ENCODE data around the gene ADGRL3.
"Not testable (repeated sequence)": the region's sequence is repeated elsewhere in the genome, so short reads cannot be mapped to it uniquely, and the experiment has no call there.

ADGRL3 gene

DNA sequence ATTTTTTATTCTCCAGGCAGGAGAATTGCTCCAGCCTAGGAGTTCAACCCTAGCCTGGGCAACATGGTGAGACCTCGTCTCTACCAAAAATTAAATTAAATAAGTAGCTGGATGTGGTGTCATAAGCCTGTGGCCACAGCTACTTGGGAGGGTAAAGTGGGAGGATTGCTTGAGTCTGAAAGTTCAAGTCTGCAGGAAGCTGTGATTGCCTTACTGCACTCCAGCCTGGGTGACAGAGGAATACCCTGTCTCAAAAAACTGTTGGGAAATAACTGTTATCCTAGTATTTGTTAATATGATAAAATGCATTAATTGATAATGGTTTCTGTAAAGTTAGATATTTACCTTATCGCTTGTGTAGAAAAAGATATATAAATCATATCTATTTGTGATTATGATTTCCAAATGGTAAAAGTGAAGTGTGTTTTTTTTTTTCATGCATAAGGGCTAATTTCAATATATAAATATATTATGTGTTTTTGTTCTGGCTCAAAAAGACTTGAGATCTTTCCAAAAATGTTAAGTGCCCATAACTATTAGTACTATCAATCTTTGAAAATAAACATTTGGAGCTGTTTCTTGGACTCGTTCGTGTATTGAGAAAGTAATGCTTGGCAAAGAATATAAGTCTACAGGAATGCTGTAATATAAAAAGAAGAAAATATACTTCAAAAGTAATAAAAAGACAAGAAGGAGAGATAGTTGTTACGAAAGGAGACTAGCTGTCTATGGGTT lies 396.6 kb downstream of the ADGRL3 start:
- DNase-seq (ENCODE audit: low read depth in 1 of 2, low spot score in 1 of 2): no peak

DNA sequence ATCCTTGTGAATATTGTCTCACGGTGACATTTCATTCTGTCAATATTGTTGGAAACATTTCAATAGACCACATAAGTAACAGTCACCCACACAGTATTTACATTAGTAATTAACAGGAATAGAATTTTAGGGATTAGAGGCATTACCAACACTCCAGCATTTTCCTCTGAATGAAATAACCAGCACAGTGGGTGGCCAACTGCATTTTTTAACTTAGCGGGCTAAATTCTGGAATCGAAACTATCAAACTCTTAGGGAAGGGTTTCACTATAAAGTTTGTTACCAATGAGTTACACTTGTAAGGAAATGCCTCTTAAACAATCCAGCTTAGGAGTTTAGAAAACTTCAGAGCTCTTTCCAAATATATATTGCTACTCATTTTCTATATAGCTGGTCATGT lies 403.0 kb downstream of the ADGRL3 start:
- DNase-seq (ENCODE audit: low read depth in 1 of 2, low spot score in 1 of 2): no peak

DNA sequence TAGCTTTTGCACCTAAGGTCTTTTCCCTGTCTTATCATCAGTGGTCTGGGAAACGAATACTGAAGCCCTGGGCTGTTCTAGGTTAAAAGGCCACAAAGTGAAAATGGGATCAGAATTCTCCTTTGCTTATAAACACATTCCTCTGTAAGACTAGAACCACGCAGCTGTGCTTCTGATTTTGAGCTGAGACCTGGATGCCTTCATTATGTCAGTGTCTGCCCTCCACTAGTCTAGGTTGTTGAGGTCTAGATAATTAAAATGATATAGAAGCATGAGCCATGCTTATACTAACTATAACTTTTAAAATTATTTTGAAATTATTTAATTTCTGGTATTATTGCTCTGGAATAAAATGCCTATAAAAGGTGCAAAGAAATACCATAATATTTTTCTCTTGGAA lies 403.9 kb downstream of the ADGRL3 start:
- no peak for DNase-seq (ENCODE audit: low read depth in 1 of 2, low spot score in 1 of 2)

DNA sequence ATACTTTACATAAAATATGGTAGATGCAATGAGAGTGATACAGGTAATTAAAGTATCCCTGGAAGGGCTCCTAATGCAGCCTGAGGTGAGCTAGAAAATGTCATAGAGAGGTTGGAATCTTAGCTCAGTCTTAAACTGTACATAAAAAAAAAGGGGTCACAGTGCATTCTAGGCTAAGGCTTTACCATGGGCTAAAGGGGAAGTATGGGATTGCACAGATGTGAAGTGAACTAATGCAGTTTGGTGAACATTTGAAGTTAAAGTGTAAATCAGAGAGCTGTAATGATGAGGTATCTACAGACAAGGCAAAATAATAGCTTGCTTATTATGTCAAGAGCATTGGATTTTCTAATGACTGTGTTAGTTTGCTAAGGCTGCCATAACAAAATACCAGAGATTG lies 405.9 kb downstream of the ADGRL3 start:
- no peak for DNase-seq (ENCODE audit: low read depth in 1 of 2, low spot score in 1 of 2)

DNA sequence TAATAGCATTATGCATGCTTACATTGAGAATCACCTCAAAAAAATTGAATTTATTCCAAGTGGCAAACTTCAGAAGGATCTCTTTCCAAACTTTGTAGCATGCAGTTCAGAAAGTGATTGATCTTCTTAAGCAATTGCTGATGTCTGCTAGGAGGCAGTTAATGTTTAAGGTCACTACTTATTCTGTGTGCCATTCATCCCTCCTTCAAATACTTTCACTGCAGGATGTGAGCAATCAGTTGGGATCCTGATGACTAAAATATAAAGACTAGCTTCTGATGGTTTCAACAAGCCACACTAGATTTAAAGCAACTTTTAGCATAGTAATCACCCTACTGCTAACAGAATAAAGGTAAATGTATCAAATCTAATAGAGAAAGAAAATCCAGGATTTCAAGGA lies 414.1 kb downstream of the ADGRL3 start:
- no peak for DNase-seq (ENCODE audit: low read depth in 1 of 2, low spot score in 1 of 2)

DNA sequence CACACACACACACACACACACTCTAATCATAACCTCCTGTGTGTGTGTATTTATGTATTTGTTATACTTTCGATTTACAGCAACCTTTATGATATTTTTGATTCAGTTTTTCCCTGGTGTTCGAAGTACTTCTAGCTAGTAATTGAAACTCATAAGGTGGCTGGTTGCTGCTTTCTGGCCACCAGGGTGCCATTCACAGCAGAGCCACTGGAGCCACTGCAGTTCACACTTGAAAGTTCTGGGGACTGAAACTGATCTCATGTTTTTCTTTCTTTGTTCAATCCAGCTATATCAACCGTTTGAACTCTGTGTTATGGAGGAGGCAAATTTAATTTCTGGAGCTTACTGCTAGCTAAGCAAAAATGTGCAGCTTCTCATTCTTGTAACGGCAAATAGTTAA lies 419.4 kb downstream of the ADGRL3 start:
- no peak for DNase-seq (ENCODE audit: low read depth in 1 of 2, low spot score in 1 of 2)

DNA sequence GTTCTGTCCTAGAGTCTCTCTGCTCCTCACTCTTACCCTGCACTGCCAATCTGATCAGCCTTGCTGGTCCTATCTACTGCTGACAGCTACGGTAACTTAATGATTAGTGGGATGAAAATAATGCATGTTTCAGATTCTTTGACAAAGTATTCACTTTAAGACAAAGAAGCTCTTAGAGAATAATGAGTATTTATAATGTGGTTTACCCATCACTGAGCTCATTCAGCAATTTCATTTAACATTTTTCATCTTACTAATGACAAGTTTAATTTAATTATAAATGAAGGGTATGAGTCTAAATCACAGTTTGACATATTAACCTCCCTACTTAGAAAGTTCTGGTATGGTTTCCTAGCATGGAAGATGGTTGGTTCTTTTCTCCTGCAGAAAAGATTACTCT lies 428.2 kb downstream of the ADGRL3 start:
- no peak for DNase-seq (ENCODE audit: low read depth in 1 of 2, low spot score in 1 of 2)

DNA sequence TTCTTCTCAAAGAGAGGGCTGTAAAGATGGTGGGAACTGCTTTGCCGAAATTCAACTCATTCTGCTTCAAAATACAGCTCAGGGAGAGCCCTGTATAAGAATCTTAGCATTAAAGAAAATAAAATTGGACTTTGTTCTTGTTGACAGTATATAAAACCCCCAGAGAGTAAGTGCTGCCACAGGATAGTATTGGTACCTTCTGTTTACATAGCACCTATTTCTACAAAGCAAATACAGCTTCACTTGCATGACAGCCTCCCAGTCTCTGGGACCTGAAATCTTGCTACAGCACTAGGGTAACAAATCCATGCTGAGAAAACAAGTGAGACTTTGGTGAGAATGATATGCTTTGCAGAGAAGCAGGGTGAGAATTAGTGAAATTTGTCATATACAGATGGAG lies 428.6 kb downstream of the ADGRL3 start:
- no peak for DNase-seq (ENCODE audit: low read depth in 1 of 2, low spot score in 1 of 2)

DNA sequence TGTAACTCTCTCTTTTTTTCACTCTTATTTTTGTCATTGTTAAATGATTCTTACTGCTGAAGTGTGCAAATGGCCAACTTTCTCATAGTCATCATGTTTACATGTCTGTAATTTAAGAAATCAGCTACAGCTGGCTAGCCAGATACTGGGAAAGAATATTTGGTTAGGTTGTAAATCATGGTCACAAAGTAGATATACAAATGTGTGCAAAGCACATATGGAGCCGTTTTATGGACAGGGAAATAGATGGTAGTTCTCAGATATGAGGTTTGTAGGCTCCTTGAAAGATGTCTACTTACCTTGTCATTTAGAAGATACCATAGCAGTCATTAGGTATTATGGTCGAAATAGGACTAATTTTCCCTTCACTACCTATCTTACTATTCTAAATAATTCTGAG lies 430.4 kb downstream of the ADGRL3 start:
- no peak for DNase-seq (ENCODE audit: low read depth in 1 of 2, low spot score in 1 of 2)

DNA sequence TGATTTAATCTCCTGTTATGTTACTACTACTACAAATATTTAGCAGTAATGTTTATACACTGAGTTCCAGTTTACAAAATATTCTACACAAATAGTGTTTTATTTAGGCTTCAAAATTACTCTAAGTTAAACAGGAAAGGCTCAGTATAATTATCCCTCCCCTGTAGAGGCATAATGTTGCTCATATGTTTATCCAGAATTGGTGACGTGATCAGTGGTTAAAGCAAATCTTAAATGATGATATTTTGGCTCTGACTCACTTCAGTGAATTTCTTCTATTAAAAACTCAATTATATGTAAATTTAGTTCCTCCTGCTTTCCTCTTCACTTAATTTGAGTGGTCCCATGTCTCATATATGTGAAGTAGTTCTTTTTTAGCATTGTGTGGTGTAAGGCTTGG lies 438.5 kb downstream of the ADGRL3 start:
- DNase-seq (ENCODE audit: low read depth in 1 of 2, low spot score in 1 of 2): no peak

DNA sequence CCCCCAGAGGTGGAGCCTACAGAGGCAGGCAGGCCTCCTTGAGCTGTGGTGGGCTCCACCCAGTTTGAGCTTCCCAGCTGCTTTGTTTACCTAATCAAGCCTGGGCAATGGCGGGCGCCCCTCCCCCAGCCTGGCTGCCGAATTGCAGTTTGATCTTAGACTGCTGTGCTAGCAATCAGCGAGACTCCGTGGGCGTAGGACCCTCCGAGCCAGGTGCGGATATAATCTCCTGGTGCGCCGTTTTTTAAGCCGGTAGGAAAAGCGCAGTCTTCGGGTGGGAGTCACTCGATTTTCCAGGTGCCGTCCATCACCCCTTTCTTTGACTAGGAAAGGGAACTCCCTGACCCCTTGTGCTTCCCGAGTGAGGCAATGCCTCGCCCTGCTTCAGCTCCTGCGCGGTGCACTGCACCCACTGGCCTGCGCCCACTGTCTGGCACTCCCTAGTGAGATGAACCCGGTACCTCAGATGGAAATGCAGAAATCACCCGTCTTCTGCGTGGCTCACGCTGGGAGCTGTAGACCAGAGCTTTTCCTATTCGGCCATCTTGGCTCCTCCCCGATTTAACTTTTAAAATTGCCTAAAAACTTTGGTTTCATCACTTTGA lies 446.7 kb downstream of the ADGRL3 start:
- not testable (repeated sequence) for DNase-seq (ENCODE audit: low read depth in 1 of 2, low spot score in 1 of 2)

DNA sequence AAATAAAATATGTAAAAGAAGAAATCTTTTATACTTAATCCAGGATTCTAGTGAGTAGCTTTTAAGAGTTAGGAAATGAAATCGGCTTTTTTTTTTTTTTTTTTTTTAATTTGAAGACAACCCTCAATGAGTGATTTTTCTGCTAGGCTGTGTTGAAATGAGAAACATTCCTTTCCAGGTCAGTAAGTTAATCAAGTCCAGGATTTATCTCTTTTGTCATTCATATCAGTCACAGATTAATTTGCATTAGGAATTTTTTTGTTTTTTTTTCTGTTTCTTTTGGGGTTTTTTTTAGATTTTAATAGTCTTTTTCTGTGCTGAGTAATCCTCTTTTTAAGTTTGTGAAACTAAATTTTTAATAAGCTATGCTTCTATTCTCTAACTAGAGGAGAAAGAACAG lies 448.1 kb downstream of the ADGRL3 start:
- no peak for DNase-seq (ENCODE audit: low read depth in 1 of 2, low spot score in 1 of 2)

DNA sequence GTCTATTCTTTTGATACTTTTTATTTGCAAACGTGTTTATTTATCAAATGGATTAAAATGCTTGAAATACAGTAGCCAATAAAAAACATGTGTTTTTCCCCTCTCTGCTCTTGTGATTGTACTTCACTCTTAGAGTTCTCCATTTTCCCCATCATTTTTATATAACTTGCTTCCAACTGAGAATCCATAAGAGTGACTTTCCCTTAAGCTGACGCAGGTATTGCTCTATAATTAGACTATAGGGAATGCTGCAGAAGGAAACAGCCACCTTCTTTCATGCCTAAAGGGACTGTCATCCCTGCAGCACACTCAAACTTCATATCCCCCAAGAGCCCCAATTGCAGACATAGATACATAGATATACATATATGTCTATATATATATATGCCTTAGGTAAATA lies 456.9 kb downstream of the ADGRL3 start:
- no peak for DNase-seq (ENCODE audit: low read depth in 1 of 2, low spot score in 1 of 2)

DNA sequence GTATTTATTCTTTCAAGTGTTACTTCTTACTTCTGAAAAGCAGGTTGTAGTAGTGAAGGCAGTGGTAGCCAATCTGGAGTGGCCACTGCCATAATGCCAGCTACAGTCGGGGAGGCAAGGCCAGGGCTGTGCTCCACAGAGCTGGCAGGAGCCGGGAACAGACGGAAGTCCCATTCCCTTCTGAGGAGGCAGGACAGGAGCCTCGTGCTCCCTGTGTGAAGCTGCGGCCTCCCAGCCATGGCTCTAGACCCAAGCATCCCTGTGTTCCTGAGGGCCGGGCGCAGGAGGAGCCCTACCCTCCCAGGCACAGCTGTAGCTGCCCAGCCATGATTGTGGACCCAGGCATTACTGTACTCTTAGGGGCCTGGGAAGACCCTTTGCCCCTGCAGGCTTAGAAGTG lies 461.8 kb downstream of the ADGRL3 start:
- DNase-seq (ENCODE audit: low read depth in 1 of 2, low spot score in 1 of 2): no peak

DNA sequence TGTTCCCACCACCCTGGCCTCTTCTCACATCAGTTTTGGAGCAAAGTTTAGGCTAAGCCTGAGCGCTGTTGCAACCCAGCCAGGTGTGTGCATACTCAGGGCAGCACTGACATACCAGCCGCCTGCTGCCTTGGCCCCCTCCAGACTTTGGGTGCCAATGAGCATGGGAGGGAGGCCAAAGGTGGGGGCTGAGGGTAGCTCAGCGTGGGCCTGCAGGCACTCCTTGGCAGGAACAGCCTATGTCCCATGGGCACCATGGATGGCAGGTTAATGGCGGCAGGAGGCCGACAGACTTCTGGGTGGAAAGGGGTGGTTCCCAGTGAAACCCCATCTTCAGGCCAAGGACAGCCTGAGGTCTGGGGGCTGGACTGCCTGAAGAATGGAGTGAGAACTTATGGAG lies 462.2 kb downstream of the ADGRL3 start:
- DNase-seq (ENCODE audit: low read depth in 1 of 2, low spot score in 1 of 2): no peak

DNA sequence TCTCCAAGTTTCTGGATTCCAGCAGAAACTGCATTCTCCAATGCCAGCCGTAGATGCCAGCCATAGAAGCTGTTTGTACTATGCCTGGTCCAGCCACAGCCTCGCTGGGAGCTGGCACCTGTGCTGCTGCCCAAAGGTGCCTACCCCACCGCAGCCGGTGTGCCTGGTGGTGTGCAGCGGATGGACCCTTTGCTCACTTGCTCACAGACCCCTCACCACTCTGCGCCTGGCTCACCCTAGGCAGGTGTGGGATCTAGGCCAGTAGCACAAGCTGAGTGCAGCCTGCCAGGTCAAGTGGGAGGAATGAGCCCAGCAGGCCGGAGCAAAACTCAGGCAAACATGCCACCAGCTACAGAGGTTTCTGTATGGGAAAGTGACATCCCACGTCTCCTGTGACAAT lies 463.2 kb downstream of the ADGRL3 start:
- no peak for DNase-seq (ENCODE audit: low read depth in 1 of 2, low spot score in 1 of 2)

DNA sequence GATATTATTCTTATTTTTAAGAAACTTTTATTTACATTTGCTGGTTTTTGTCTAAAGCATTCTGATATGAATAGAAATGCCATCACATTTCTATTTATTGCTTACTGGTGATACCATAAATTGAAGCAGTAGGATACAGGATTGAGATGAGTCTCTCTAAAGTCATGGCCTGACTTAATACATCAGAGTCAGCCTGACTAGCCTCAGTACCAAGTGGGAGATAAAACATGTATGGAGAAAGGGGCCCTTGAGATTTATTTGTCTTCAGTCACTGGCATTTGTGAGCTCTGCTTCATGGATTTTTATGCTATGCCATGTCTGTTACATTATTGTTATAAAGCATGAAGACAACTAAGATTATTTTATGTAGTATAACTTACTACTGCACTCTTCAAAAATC lies 465.5 kb downstream of the ADGRL3 start:
- no peak for DNase-seq (ENCODE audit: low read depth in 1 of 2, low spot score in 1 of 2)

DNA sequence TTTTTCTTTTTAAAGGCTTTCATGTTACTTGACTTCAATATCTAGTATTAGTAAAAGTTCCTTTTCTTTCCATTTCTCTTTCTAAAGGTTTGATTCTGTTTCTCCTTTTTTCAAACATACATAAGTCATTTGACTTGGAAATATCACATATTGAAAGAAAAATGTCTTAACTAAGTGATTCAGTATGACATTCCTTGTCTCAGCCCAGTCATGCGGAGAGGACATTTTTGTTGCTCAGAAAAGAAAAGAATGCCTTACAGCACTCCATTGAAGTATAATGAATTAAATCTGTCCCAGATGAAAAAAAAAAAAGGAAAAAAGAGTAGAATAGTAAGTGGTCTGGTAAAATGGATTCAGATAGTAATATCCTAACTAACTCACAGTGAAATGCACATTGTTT lies 466.1 kb downstream of the ADGRL3 start:
- DNase-seq (ENCODE audit: low read depth in 1 of 2, low spot score in 1 of 2): no peak

DNA sequence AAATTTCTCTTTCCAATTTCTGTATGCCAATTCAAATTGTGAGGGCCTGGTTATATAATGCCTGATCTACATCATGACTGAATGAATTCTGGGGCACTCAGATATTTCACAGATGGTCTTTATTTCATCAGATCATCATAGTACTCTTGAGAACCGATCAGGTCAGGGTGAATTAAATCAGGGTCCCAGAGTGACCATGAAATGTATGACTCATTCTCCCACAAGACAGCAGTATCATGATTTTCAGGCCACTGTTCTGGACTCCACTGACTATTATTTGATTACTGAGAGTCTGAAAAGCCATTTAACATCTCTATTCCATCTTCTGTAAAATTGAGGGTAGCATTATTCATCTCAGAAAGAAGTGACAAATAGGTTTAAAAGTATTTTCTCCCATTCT lies 471.5 kb downstream of the ADGRL3 start:
- no peak for DNase-seq (ENCODE audit: low read depth in 1 of 2, low spot score in 1 of 2)

DNA sequence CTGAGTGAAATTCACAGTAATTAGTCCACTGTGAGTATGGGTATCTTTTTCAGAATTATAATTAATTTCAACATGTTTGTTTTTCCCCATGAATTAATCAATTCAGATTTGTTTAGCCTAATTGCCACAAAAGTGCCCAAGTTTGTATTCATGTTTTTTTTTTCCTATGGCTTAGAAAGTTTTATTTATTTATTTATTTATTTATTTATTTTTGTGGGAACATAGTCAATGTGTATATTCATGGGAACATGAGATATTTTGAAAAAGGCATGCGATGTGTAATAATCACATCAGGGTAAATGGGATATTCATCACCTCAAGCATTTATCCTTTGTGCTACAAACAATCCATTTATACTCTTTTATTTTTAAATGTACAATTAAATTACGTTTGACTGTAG lies 475.3 kb downstream of the ADGRL3 start:
- no peak for DNase-seq (ENCODE audit: low read depth in 1 of 2, low spot score in 1 of 2)

DNA sequence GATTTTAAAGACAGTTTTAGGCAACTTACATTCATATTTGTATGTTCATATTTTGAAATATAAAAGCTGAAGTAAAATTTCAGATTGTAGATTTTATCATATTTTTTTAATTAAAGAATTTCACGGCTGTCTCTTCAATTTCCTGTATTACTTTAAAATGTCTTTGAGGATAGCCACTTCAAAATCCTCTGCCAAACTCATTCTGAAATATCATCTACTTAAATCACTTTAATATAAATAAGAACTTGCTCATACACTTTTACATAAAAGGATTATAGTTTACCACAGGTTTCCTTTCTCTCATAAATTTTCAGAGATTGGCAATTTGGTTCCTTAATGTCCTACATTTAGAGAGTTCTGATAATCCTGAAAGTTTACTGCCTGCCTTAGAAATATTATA lies 478.2 kb downstream of the ADGRL3 start:
- DNase-seq (ENCODE audit: low read depth in 1 of 2, low spot score in 1 of 2): no peak

DNA sequence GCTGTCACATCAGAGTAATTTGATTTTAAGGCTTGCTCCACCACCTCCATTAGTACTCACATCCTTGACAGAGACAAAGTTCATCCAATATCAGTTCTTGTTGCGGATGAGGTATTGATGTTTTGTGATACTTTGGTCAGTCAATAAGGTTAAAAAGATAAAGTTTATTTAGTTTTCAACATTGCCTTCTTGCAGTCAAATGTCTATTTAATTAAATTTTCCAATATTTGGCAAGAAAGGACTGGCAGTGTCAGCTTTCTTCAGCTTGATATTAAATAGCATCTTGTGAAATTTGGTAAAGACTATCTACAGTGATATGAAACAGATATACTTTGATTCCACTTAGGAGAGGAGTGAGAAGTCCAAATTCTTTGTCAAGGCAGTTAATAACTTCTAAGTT lies 493.4 kb downstream of the ADGRL3 start:
- no peak for DNase-seq (ENCODE audit: low read depth in 1 of 2, low spot score in 1 of 2)

DNA sequence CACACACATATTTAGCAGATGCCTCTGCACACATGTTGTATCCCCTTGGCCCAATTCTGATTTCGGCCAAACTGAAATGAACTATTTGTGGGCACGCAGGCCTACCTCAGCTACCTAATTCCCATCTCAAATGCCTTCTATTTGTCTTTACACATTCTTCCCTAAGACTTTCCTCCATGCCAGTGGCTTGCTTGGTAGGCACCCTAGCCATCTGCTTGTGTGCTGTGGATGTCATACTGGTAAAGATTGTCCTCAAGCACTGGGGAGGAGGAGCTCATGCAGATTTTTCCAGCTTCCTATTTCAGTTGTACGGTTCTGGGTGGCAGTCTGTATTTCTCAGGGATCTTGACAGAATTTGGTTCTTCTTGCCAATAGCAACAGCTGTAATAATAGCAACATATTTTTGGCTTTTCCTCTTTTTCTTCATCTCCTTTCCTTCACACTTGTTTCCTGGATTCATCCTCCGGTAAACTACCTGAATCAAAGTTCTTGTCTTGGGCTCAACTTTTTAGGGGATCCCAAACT lies 514.3 kb downstream of the ADGRL3 start:
- DNase-seq (ENCODE audit: low read depth in 1 of 2, low spot score in 1 of 2): no peak
